HEK293 (cell line): ENCODE data around the gene EID2.

Experiments used
- FEZF1 ChIP-seq: fragments of 450-650 bp; formaldehyde crosslinking; IDR thresholded peaks from 2 replicates; pipeline ENCODE4 v1.5.1; 2016; ENCODE audit warnings: missing biosample characterization, missing genetic modification characterization
- IKZF3 ChIP-seq: fragments of 450-650 bp; IDR thresholded peaks from 2 replicates; pipeline ENCODE4 v1.5.0; 2018; ENCODE audit warnings: missing biosample characterization, mild to moderate bottlenecking, missing genetic modification characterization, moderate library complexity
- MZF1 ChIP-seq: fragments of 450-650 bp; formaldehyde crosslinking; IDR thresholded peaks from 2 replicates; pipeline ENCODE4 v1.5.1; 2017; ENCODE audit warnings: missing biosample characterization, missing genetic modification characterization, borderline replicate concordance
- PRDM1 ChIP-seq: fragments of 450-650 bp; formaldehyde crosslinking; IDR thresholded peaks from 2 replicates; pipeline ENCODE4; 2016; ENCODE audit warnings: missing biosample characterization, missing genetic modification characterization
- SP3 ChIP-seq: fragments of 450-650 bp; formaldehyde crosslinking; IDR thresholded peaks from 2 replicates; pipeline ENCODE4 v1.5.1; 2016; ENCODE audit warnings: missing biosample characterization, missing genetic modification characterization
- TSHZ1 ChIP-seq: fragments of 450-650 bp; formaldehyde crosslinking; IDR thresholded peaks from 2 replicates; pipeline ENCODE4 v1.5.1; 2016; ENCODE audit warnings: missing biosample characterization, missing genetic modification characterization, borderline replicate concordance
- ZBTB17 ChIP-seq: fragments of 450-650 bp; formaldehyde crosslinking; IDR thresholded peaks from 2 replicates; pipeline ENCODE4 v1.5.1; 2016; ENCODE audit warnings: missing biosample characterization, missing genetic modification characterization
- ZBTB44 ChIP-seq: fragments of 450-650 bp; IDR thresholded peaks from 2 replicates; pipeline ENCODE4 v1.5.1; 2018; ENCODE audit warnings: missing biosample characterization, mild to moderate bottlenecking, missing genetic modification characterization
- ZFP69B ChIP-seq: fragments of 450-650 bp; formaldehyde crosslinking; IDR thresholded peaks from 2 replicates; pipeline ENCODE4 v1.5.1; 2016; ENCODE audit warnings: missing biosample characterization, missing genetic modification characterization
- ZNF16 ChIP-seq: fragments of 450-650 bp; formaldehyde crosslinking; IDR thresholded peaks from 2 replicates; pipeline ENCODE4 v1.5.1; 2016; ENCODE audit warnings: low read depth, missing biosample characterization, missing genetic modification characterization
- ZNF366 ChIP-seq: fragments of 450-650 bp; formaldehyde crosslinking; conservative IDR thresholded peaks from 2 replicates; pipeline ENCODE4 v1.5.1; 2016; ENCODE audit warnings: missing biosample characterization, missing genetic modification characterization
- ZNF394 ChIP-seq: fragments of 450-650 bp; formaldehyde crosslinking; IDR thresholded peaks from 2 replicates; pipeline ENCODE4 v1.5.1; 2016; ENCODE audit warnings: missing biosample characterization, missing genetic modification characterization, mild to moderate bottlenecking, moderate library complexity, borderline replicate concordance
- ZNF624 ChIP-seq: fragments of 450-650 bp; formaldehyde crosslinking; IDR thresholded peaks from 2 replicates; pipeline ENCODE4 v1.5.1; 2017; ENCODE audit warnings: missing biosample characterization, missing genetic modification characterization
- ZNF629 ChIP-seq: fragments of 450-650 bp; formaldehyde crosslinking; IDR thresholded peaks from 2 replicates; pipeline ENCODE4 v1.5.1; 2017; ENCODE audit warnings: missing biosample characterization, missing genetic modification characterization
- TF ChIP-seq, protein P1 (sequence below): fragments of 450-650 bp; formaldehyde crosslinking; IDR thresholded peaks from 2 replicates; pipeline ENCODE4 v1.5.1; 2016; ENCODE audit warnings: missing biosample characterization, missing genetic modification characterization
- TF ChIP-seq, protein P2 (sequence below): fragments of 450-650 bp; formaldehyde crosslinking; IDR thresholded peaks from 2 replicates; pipeline ENCODE4 v1.5.1; 2017; ENCODE audit warnings: missing biosample characterization, missing genetic modification characterization

The EID2 gene

DNA sequence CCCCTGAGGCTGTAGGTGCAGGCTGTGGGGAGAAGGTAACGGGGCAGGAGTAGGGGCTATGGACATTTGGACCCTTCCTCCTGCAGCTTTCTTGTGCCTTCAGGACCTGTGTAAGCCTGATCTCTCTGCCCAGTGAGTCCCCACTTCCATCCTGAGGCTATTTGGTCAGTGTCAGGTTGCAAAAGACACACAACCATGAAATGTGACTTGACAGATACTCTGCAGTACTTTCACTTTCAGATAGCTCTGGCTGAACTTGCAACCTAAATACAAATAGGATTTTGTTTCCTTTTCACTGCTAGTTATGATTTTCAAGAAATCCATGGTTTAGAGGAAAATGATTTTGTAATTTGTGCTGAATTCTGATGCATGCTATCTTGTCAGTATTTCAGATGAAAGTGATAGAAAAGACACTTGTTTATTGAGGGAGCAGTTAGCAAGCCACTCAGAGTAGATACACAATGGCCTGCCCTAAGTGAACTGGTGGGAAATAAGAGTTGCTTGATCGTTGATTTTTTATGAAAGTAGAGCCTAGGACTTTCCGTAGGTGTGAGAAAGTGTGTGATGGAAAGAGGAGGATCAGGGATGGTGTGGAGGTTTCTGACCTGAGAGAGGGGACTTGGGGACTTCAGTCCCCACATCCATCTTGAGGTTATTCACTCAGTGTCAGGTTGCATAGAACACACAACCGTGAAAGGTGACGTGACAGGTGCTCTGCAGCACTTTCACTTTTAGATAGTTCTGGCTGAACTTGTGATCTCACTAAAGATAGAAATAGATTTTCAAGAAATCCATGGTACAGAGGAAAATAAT, 18.1 kb upstream of the EID2 start (continued):
- TF ChIP-seq, protein P1, sequence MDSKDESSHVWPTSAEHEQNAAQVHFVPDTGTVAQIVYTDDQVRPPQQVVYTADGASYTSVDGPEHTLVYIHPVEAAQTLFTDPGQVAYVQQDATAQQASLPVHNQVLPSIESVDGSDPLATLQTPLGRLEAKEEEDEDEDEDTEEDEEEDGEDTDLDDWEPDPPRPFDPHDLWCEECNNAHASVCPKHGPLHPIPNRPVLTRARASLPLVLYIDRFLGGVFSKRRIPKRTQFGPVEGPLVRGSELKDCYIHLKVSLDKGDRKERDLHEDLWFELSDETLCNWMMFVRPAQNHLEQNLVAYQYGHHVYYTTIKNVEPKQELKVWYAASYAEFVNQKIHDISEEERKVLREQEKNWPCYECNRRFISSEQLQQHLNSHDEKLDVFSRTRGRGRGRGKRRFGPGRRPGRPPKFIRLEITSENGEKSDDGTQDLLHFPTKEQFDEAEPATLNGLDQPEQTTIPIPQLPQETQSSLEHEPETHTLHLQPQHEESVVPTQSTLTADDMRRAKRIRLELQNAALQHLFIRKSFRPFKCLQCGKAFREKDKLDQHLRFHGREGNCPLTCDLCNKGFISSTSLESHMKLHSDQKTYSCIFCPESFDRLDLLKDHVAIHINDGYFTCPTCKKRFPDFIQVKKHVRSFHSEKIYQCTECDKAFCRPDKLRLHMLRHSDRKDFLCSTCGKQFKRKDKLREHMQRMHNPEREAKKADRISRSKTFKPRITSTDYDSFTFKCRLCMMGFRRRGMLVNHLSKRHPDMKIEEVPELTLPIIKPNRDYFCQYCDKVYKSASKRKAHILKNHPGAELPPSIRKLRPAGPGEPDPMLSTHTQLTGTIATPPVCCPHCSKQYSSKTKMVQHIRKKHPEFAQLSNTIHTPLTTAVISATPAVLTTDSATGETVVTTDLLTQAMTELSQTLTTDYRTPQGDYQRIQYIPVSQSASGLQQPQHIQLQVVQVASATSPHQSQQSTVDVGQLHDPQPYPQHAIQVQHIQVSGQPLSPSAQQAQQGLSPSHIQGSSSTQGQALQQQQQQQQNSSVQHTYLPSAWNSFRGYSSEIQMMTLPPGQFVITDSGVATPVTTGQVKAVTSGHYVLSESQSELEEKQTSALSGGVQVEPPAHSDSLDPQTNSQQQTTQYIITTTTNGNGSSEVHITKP (tag by site-specific recombination), result peak; percentile 12; the same call in 1 of the 2 replicates
- peak; percentile 32; the same call in 1 of the 2 replicates for TF ChIP-seq ZNF624 (tag by site-specific recombination)
- peak; percentile 35 for TF ChIP-seq ZNF394 (tag by site-specific recombination)
- peak; percentile 77 for TF ChIP-seq FEZF1 (tag by site-specific recombination)
- TF ChIP-seq ZFP69B (tag by site-specific recombination), result peak; percentile 29; the same call in 1 of the 2 replicates
- peak; percentile 36; the same call in 1 of the 2 replicates for TF ChIP-seq ZNF629 (tag by site-specific recombination)
- TF ChIP-seq ZNF366 (tag by site-specific recombination), result peak; percentile 74; the same call in 1 of the 2 replicates
- TF ChIP-seq ZBTB44 (tag by site-specific recombination), result peak; percentile 67; the same call in 1 of the 2 replicates
- peak; percentile 35 for TF ChIP-seq MZF1 (tag by site-specific recombination)
- TF ChIP-seq SP3 (tag by site-specific recombination), result no peak
- TF ChIP-seq ZBTB17 (tag by site-specific recombination), result peak; percentile 55
- peak; percentile 91 for TF ChIP-seq TSHZ1
- no peak for TF ChIP-seq ZNF16 (tag by site-specific recombination)
- TF ChIP-seq, protein P2, sequence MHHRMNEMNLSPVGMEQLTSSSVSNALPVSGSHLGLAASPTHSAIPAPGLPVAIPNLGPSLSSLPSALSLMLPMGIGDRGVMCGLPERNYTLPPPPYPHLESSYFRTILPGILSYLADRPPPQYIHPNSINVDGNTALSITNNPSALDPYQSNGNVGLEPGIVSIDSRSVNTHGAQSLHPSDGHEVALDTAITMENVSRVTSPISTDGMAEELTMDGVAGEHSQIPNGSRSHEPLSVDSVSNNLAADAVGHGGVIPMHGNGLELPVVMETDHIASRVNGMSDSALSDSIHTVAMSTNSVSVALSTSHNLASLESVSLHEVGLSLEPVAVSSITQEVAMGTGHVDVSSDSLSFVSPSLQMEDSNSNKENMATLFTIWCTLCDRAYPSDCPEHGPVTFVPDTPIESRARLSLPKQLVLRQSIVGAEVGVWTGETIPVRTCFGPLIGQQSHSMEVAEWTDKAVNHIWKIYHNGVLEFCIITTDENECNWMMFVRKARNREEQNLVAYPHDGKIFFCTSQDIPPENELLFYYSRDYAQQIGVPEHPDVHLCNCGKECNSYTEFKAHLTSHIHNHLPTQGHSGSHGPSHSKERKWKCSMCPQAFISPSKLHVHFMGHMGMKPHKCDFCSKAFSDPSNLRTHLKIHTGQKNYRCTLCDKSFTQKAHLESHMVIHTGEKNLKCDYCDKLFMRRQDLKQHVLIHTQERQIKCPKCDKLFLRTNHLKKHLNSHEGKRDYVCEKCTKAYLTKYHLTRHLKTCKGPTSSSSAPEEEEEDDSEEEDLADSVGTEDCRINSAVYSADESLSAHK (tag by site-specific recombination), result 0 out of 2 replicates have a peak, but pooled peaks have one; percentile 33
- no peak for TF ChIP-seq IKZF3 (tag by site-specific recombination)
- TF ChIP-seq PRDM1 (tag by site-specific recombination), result peak; percentile 95
